Activated naive CD4-positive, alpha-beta T cell treated with anti-CD3 and anti-CD28 coated beads, Interleukin-2, amount 50 U/mL, for 16 hours (primary cell): Measurements from ENCODE around the gene TSKU.
A peak's percentile ranks its signal among the peaks of the same experiment; 100 is the strongest.
"Not testable (repeated sequence)": the region's sequence is repeated elsewhere in the genome, so short reads cannot be mapped to it uniquely, and the experiment has no call there.

Source experiments
- DNase-seq: peaks from one replicate; pipeline ENCODE4 v3.0.0-alpha.2; 2020

The TSKU gene

GRCh38 chr11:76789443-76789719 lies 6.2 kb downstream of the TSKU start:
- no peak for DNase-seq

- DNase-seq: no peak
Observed at GRCh38 chr11:76790251-76790650, 7.1 kb downstream of the TSKU start.

GRCh38 chr11:76791002-76791770 lies 8.0 kb downstream of the TSKU start:
- not testable (repeated sequence) for DNase-seq

- DNase-seq: no peak
Observed at GRCh38 chr11:76791861-76792260, 8.7 kb downstream of the TSKU start.

- no peak for DNase-seq
Observed at GRCh38 chr11:76792505-76793264, 9.5 kb downstream of the TSKU start.

GRCh38 chr11:76793391-76794291 lies 10.5 kb downstream of the TSKU start:
- DNase-seq: no peak

- no peak for DNase-seq
Observed at GRCh38 chr11:76794371-76795289, 11.5 kb downstream of the TSKU start.

- no peak for DNase-seq
Observed at GRCh38 chr11:76795290-76795935, 12.3 kb downstream of the TSKU start.

GRCh38 chr11:76795936-76796441 lies 12.8 kb downstream of the TSKU start:
- no peak for DNase-seq

- no peak for DNase-seq
Observed at GRCh38 chr11:76796511-76797198, 13.5 kb downstream of the TSKU start.

GRCh38 chr11:76797341-76798201 lies 14.4 kb downstream of the TSKU start:
- DNase-seq: no peak

- DNase-seq: no peak
Observed at GRCh38 chr11:76798202-76798581, 15.0 kb downstream of the TSKU start.

GRCh38 chr11:76798671-76799065 lies 15.5 kb downstream of the TSKU start:
- no peak for DNase-seq

GRCh38 chr11:76799066-76799804 lies 16.1 kb downstream of the TSKU start:
- DNase-seq: peak; percentile 75

GRCh38 chr11:76800466-76801200 lies 17.5 kb downstream of the TSKU start:
- DNase-seq: no peak

- DNase-seq: no peak
Observed at GRCh38 chr11:76801225-76801624, 18.1 kb downstream of the TSKU start.

GRCh38 chr11:76801736-76802135 lies 18.6 kb downstream of the TSKU start:
- no peak for DNase-seq

- DNase-seq: no peak
Observed at GRCh38 chr11:76802151-76802550, 19.0 kb downstream of the TSKU start.

- DNase-seq: no peak
Observed at GRCh38 chr11:76802621-76803020, 19.5 kb downstream of the TSKU start.
